ENCODE data around the gene BLOC1S5.
"Not testable (repeated sequence)": the region's sequence is repeated elsewhere in the genome, so short reads cannot be mapped to it uniquely, and the experiment has no call there.

Gene BLOC1S5

DNA sequence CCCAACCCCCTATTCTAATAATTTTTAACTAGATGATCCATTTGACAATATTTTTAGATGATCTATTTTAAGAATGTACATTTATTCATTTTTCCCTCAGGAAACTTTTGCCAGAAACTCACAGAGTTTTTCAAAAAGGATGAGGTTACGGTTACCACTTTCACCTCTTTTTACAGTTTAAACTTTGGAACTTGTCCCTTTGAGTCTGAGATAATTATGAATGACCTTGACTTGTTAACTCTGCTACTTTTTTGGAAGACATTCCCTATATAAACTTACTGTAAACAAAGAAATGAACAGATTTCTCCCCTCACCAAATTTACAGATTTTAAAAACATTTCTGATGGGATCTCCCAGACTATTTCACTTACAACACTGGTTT, 18.4 kb upstream of the BLOC1S5 start:
- DNase-seq (ENCODE audit: low read depth, low spot score), result no peak

DNA sequence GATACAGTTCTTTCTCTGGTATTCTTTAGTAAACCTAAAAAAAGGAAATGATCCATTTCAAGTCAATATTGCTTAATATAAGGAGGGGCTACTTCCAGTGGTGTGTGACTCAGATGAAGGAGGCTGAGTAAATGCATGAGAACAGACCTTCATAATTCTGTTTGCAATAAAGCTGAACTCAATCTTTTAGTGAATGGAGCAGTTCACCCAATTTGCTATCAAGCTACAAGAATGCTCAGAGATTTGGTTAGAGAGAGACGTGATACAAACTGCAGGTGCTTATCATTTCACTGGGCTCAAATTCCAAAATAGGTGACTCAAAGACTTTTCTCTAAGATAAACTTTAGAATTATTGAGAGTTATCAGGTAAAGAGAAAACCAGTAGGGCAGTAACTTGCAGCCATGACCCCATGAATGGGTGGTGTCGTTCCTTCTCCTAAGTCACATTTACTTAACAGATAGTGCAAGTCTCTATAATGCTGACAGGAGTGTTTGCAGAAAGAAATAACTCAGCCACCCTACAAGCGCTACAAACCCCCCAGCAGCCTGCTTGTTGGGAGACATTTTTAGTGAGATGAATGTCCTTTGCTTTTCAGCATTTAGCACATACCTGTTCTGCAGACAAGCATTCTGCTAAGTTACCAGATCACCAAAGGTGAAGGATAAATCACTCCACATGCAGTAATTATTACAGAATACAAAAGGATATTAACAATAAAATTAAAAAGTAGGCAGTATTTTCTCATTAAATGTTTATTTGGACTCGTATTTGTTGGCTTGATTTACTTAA, 16.4 kb upstream of the BLOC1S5 start:
- DNase-seq (ENCODE audit: low read depth, low spot score), result no peak

DNA sequence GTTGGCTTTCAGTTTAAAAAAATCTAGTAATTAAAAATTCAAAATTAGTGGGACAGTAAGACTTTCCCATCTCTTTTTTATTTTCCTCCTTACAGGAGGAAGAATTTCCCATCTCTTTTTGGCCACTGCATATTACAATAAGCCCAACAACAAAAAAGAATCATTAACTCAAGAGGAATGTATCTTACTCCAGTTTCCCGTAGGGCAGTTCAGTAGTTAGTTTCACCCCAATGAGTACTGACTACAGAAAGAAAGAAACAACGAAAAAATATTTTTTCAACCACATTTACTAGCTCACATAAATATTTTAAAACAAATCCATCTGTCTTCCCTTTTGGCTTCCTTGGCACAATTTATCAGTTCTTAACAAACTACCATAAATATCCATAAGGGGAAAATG, 14.9 kb upstream of the BLOC1S5 start:
- no peak for DNase-seq (ENCODE audit: low read depth, low spot score)

DNA sequence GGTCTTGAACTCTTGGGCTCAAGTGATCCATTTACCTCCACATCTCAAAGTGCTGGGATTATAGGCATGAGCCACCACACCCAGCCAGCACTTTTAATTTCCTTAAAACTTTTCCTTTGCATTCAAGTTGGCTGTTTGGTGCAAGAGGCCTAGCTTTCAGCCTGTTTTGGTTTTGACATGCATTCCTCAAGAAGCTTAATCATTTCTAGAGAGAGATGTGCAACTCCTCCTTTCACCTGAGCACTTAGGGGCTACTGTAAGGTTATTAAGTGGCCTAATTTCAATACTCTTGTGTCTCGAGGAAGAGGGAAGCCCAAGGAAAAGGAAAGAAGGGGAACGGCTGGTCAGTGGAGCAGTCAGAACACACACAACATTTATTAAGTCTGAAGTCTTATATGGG, 13.8 kb upstream of the BLOC1S5 start:
- DNase-seq (ENCODE audit: low read depth, low spot score), result no peak

DNA sequence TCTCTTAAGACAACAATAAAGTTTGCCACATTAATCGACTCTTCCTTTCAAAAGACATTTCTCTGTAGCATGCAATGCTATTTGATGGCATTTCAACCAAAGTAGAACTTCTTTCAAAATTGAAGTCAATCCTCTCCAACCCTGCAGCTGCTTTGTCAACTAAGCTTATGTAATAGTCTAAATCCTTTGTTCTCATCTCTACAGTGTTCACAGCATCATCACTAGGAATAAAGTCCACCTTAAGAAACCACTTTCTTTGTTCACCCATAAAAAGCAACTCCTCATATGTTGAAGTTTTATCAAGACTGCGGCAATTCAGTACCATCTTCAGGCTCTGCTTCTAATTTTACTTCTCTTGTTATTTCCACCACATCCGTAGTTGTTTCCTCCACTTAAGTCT, 11.5 kb upstream of the BLOC1S5 start:
- no peak for DNase-seq (ENCODE audit: low read depth, low spot score)

DNA sequence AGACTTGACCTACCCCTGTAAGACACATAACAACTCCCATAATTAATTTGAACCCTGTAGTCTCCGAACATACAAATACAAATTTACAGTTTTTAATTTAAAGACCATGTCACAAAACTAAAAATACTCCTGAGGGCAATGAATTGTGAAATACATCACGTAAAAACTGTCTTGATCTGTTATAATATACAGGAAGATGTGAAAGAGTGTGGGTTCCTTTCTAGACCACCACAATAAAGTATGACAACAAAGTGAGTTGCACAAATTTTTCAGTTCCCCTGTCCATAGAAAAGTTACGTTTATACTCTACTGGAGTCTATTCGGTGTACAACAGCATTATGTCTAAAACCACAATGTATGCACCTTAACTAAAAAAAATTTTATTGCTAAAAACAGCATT, 11.0 kb upstream of the BLOC1S5 start:
- no peak for DNase-seq (ENCODE audit: low read depth, low spot score)

DNA sequence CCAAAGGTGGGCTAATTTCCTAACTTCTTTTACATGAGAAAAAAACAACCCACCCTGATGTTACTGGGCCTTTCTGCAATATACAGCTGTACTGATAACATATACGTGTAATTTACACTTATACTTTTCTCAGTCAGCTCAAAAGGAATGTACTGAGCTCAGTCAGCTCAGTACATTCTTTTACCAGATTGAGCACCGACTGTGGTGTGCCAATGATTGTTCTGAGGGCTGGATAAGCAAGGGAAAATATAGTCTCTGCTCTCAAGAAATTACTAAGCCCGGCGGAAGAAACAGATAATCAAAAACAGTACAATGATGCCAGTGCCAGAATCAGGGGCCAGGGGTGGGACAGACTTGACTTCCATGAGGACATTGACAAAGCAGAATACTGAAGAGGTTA, 10.0 kb upstream of the BLOC1S5 start:
- DNase-seq (ENCODE audit: low read depth, low spot score), result no peak

DNA sequence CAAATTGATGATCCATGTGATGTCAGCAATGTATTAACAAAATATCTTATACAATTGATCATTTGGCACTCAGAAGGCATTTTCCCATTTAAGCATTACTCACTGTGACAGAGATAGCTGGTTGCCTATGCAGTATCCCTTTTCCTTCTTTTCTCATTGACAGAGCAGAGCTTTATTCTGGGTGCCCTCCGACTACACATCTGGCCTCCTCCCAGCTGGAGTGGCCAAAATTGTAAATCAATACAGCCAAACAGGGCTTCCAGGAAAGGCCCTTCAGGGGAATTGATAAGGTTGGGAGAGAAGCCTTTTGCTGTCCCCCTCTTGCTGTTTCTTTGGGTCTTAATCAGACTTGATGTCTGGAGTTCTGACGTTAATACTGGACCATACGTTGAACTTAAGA, 9.6 kb upstream of the BLOC1S5 start:
- DNase-seq (ENCODE audit: low read depth, low spot score), result no peak

DNA sequence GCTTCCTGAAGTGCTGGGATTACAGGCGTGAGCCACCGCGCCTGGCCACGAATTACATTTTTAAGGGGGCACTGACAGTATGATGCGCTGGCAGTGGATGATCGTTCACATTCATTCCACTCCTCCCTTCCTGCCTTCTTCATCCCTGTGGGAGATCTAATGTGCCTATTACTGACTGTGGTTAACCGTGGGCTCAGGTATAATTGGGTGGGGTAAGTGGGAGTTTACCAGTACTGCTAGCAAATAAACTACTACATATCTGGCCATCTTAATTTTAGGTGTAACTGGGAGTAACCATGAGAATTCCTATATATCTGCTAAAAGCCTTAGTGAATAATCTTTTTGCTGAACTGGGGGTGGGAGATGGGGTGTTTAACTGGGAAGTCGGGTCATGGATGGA, 6.5 kb upstream of the BLOC1S5 start:
- no peak for DNase-seq (ENCODE audit: low read depth, low spot score)

DNA sequence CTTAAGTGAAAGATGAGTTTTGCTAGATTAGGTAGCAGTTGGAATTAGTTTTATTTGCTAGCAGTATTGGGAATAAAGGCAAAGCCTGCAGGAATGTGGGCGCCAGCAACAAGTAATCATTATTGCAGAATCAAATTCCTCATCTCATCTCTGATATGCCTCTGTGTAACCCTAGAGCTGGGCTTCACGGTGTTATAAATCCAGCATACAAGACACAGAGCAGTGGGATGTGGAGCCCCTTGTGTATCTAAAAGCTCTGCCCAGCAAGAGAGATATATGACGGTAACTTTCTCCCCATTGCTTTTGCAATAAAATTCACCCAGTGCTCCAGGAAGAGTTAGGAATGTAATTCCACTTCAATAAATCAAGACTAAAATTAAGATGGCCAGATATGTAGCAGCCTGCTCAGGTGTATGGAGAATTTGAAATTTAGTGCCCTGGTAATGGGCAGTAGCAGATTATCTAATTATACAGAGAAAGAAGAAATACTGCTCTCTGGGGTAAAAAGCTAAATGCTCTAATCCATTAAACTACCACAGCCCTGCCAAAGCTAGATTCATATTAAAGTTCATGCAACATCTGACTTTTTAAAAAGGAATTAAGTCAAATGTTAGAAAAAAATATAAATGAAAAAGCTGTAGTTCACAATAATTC, 5.6 kb upstream of the BLOC1S5 start:
- DNase-seq (ENCODE audit: low read depth, low spot score), result no peak

DNA sequence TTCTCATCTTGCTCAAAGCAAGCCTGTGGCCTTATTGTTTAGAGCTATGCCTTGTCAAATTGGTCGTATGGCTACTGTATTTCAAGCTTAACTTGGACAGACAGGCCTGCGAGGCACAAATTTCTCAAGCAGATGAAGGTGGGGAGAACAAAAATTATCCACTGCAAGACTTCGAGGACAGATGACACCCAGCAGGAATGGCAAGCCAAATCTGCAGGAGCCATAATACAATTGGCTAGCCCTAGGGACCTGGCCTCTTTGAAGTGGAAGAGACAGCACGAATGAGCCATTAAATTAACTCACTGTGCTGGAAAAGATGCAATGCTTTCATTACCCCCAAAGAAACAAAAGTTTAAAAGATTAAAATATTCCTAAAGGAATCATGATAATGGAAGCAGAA, 5.0 kb upstream of the BLOC1S5 start:
- DNase-seq (ENCODE audit: low read depth, low spot score), result no peak

DNA sequence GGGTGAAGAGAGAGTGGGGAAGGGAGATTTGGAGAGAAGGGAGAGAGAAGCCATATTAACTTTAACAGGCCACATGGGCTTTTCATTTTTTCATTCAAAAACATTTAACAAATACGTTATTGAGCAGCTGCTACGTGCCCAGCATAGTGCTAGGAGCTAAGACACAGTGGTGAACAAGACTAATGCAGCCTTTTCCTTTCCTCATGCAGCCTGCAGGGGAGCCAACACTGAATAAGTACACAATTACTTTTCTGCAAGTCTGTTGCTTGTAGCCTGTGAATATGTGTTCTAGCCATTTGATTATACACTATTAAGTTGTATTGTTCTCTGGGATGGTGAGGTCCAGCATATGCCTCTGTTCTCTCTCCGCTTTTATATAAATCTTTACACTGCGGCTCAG, 1.9 kb upstream of the BLOC1S5 start:
- DNase-seq (ENCODE audit: low read depth, low spot score), result no peak

DNA sequence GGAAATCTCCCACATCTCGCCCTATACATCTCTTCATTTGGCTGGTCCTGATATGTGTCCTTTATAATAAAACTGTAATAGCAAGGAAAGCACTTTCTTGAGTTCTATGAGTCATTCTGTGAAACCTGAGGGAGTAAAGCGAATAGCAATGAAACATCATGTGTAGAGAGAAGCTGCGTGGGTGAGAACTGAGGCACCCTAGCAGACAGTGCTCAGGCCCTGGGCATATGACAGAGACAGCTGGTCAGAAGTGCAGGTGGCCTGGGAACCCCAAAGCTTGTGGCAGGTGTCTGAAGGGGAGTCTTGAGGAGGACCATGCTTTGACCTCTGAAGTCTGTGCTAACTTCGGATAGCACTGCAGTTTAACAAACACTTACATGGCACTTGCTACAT, 1.3 kb upstream of the BLOC1S5 start:
- no peak for DNase-seq (ENCODE audit: low read depth, low spot score)

DNA sequence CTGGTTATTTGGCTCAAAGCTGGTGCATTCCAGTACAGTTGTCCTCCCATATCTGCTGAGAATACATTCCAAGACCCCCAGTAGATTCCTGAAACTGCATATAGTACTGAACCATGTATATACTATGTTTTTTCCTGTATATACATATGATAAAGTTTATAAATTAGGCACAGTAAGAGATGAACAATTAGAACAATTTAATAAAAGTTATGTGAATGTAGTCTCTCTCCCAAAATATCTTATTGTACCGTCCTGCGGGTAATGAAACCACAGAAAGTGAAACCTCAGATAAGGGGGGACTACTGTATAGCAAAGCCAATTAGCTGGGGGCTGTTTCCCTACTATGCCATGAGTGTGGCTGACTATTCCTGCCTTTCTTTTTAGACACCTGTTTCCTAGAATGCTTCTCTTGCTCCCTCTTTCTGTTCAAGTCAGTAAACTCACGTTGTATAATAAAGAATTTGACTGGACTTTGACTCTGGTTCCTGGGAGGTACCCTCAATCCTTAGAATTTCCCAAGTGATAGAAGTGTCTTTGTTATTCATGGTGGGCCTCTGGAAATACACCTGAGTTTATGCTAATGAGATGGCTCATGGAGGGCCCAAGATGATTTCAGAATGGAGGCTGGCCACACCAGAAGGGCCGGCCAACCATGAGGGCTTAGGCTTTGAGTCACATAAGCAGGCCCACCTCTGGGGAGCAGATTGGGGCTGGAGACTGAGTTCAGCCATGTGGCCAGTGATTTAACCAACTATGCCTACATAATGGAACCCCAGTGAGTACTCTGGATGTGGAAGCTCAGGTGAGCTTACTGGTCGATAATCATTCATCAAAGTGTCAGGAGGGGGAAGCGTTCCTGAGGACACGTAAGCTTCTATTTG, 689 bp upstream of the BLOC1S5 start:
- DNase-seq (ENCODE audit: low read depth, low spot score), result no peak

DNA sequence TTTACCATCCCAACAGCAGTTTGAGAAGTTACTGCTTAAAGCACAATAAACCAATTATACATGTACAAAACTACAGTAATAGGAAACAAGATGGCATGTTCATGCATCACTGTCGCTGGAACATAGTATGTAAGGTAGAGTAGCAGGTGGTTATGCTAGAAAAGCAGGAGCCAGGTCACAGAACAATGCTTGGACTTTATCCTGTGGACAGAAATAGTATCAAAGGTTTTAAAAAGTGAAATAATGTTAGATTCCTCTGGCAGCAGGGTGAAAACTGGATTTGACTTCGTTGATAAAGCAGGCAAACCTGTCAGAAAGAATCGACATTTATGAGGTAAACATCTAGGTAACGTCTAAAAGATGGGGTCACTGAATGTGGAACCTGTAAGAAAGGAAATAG, 2.5 kb downstream of the BLOC1S5 start:
- no peak for DNase-seq (ENCODE audit: low read depth, low spot score)

DNA sequence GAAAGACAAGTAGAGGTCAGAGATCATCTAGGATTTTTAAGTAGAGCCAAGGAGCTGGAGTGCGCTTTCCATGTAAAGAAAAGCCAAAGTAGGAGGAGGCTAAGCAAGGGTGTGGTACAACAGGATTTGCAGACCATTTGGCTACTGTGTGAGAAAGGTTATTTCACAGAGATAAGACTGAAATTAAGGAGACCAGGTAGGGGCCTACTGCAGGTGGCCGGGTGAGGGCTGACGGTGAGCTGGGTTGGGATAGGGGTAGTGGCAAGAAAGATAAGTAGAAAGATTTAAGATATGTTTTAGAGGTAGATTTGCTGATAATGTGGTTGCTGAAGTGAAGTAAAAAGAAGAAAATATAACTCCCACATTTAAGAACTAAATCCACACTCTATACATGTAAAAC, 3.8 kb downstream of the BLOC1S5 start:
- DNase-seq (ENCODE audit: low read depth, low spot score), result no peak

DNA sequence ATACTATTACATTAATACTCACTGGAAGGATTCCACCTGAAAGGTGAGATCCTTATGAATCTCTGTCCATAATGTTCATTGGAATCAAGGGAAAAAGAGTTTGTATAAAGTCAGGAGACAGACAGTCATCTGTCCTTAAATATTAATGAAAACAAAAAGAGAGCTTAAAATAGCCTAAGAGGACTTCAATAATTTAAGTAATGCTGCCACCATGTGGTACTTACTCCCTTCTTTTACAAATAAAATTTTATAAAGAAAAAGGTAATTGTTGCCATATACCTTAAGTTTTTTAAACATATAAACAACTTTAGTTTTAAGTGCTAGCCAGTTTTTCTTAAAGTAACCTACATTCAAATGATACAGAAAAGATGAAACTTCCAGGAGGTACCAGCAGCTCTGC, 5.1 kb downstream of the BLOC1S5 start:
- DNase-seq (ENCODE audit: low read depth, low spot score), result no peak

DNA sequence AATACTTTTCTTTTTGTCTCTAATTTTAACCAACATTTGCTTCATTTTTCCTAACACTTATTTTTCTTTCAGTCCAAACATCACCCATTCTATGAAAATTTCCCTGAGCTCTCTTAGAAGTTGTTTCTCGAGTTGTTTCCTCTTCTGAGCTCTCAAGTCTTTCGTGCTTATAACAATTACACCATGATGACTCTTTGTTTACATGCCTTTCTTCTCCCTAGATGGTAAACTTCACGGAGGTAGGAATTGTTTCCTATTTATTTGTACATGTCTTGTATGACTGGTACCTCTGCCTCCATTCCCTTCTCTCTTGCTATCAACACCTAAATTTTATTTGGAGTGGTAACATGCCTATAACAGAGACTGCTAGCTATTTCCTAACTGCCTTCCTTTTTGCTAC, 6.4 kb downstream of the BLOC1S5 start:
- DNase-seq (ENCODE audit: low read depth, low spot score), result no peak

DNA sequence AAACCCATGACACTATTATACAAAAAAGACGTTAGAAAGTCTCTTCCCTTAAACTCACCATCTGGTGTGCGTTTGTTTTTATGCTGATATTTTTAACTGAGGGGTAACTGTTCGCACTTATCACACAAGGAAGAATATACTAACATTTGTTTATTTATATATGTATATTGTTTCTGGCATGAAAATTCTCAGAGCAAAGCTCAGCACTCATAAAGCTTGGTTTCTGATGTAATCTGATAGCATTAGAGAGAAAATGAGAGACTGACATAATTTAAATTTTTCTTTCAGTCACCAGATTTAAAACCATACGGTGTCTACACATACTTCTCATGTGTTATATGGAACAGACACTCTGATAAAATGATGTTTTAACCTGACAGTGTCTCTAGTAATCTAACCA, 6.9 kb downstream of the BLOC1S5 start:
- no peak for DNase-seq (ENCODE audit: low read depth, low spot score)

DNA sequence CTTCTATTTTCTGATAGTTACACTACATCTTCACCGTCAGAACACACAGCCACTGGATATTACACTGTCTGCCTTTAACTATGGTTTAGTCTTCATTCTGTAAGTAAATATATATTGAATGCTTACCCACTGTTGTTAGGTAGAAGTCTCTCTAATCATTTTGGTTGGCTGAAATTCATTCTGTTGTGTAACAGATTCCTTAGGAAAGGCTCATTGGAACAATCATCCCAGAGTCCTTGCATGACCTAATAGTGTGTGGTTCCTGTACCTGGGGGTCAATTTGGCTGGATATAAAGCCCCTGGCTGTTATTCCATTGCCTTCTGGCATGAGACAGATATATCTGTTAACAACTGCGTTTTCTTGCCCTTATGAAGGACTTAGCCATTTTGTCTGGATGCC, 9.9 kb downstream of the BLOC1S5 start:
- DNase-seq (ENCODE audit: low read depth, low spot score), result no peak

DNA sequence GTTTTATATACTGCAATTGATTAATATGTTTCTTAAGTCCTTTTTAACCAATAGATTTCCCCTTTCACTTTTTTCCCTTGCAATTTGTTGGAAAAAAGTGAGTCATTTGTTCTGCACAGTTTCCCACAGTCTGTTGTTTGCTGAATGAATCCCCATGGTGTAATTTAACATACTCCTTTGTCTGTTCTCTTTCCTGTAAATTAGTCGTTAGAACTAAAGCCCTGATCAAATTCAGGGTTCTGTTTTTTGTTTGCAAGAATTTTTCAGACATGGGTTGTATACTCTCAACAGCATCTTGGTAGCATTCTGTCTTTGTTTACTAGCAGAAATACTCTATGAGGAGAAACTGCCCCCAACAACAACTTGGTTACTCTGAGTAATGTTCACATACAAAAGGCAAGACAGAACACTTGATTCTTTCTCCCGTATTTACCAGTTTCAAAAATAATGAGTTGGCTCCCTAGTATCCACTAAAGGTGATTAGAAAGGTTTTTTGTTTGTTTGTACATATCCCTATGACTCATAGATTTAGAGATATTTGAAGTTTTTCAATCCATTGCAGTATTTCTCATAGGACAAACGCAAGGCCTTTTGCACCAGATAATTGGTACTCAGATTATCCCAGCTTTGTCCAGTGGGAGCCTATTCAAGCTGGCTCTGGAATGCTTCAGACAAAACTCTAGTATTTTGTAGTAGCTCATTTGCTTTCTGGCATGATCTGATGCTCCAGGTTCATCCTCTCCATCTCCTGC, 16.5 kb downstream of the BLOC1S5 start:
- no peak for DNase-seq (ENCODE audit: low read depth, low spot score)

DNA sequence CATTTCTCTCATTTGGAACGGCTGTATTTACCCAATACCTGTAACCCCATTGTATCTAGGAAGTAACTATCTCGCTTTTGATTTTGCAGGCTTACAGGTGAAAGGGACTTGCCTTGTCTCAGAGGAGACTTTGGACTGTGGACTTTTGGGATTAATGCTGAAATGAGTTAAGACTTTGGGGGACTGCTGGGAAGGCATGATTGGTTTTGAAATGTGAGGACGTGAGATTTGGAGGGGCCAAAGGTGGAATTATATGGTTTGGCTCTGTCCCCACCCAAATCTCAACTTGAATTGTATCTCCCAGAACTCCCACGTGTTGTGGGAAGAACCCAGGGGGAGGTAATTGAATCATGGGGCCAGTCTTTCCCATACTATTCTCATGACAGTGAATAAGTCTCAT, 18.4 kb downstream of the BLOC1S5 start:
- not testable (repeated sequence) for DNase-seq (ENCODE audit: low read depth, low spot score)

All from brain pericyte (primary cell).